HepG2 (cell line): Measurements from ENCODE around the gene SOX5. TPM values are rescaled to one million over a fixed set of nuclear protein-coding genes. Genes with fewer than 3 reads are reported as not detected.

Experiments used
- ATAC-seq: fragments of 200-7000 bp; cut with Tn5 transposase; 3 replicates; pipeline ENCODE4 v1.9.1; 2020; ENCODE audit warnings: mild to moderate bottlenecking, moderate library complexity
- BruUV-seq: library from RNA; stranded (reverse); fragments of 400-500 nt; replicated peaks from 2 replicates; lab custom pipeline; 2021; lab: Mats Ljungman, UMichigan
- CTCF ChIA-PET: fragments of 300-600 bp; formaldehyde crosslinking; extraction: SDS; loops from one replicate; lab custom pipeline; 2021; ENCODE audit warnings: low total read pairs, inconsistent platforms, low intra/inter-chr PET ratio; lab: Yijun Ruan, JAX
- POLR2A ChIA-PET: fragments of 350-600 bp; sonication (Branson Sonifier 250); formaldehyde crosslinking; loops from one replicate; lab custom pipeline; 2020; ENCODE audit warnings: antibody characterized with exemption, inconsistent platforms; lab: Yijun Ruan, JAX
- DNase-seq: peaks from one replicate; pipeline ENCODE4 v3.0.0-alpha.2; 2015; ENCODE audit warnings: low spot score
- FAIRE-seq: peaks from 3 replicates; lab custom pipeline; 2011; peaks lifted over from hg19 to GRCh38; lab: Jason Lieb, UNC
- H2AFZ ChIP-seq: one replicate; pipeline ENCODE4 v1.6.1; 2011; ENCODE audit warnings: low read length, inconsistent platforms
- H3K27ac ChIP-seq: fragments of 300-600 bp; 3 replicates; pipeline ENCODE4 v1.8.0; 2011; ENCODE audit warnings: mixed run types, mild to moderate bottlenecking, mixed read lengths, low read length, inconsistent platforms; ENCODE audit not compliant: insufficient read depth; ENCODE audit errors: extremely low read length
- H3K27me3 ChIP-seq, 2 experiments: fragments of 200-600 bp in 1 of 2; 2 replicates in 1 of 2; 3 replicates in 1 of 2; pipeline versions ENCODE4 v1.6.0 to v1.8.0; 2011; ENCODE audit warnings: low read length in 2 of 2, mild to moderate bottlenecking in 2 of 2, moderate library complexity in 2 of 2, inconsistent platforms in 1 of 2; ENCODE audit not compliant: insufficient read depth in 2 of 2, control insufficient read depth in 1 of 2
- H3K36me3 ChIP-seq, 2 experiments: fragments of 200-600 bp in 1 of 2; replicated peaks in 1 of 2; 2 replicates in 1 of 2; 3 replicates in 1 of 2; pipeline versions ENCODE4 v1.5.1 to v1.8.0; 2011; ENCODE audit warnings: low read length in 2 of 2, inconsistent platforms in 1 of 2; ENCODE audit not compliant: insufficient read depth in 2 of 2, control insufficient read depth in 1 of 2
- H3K4me1 ChIP-seq: 2 replicates; pipeline ENCODE4 v1.5.1; 2012; ENCODE audit warnings: low read length, inconsistent platforms; ENCODE audit not compliant: insufficient read depth
- H3K4me2 ChIP-seq: 2 replicates; pipeline ENCODE4 v1.6.0; 2011; ENCODE audit warnings: low read depth, low read length, inconsistent platforms
- H3K4me3 ChIP-seq, 3 experiments: fragments of 200-600 bp in 1 of 3; sonication (generic), shearing (Covaris generic) in 1 of 3; replicated peaks in 1 of 3; 2 replicates each; pipeline ENCODE4 v1.5.1; 2011 to 2016; ENCODE audit warnings: low read length in 3 of 3, inconsistent platforms in 2 of 3, low read depth in 2 of 3, mild to moderate bottlenecking in 2 of 3, control low read depth in 1 of 3, mixed read lengths in 1 of 3; ENCODE audit not compliant: insufficient read depth in 1 of 3
- H3K79me2 ChIP-seq: one replicate; pipeline ENCODE4 v1.6.1; 2011; ENCODE audit warnings: low read length, inconsistent platforms; ENCODE audit not compliant: insufficient read depth
- H3K9ac ChIP-seq: 2 replicates; pipeline ENCODE4 v1.6.0; 2011; ENCODE audit warnings: mild to moderate bottlenecking, low read depth, low read length, inconsistent platforms; ENCODE audit not compliant: insufficient read depth
- H3K9me3 ChIP-seq: 2 replicates; pipeline ENCODE4 v1.5.1; 2012; ENCODE audit warnings: mild to moderate bottlenecking, low read length
- H4K20me1 ChIP-seq: 2 replicates; pipeline ENCODE4 v1.6.0; 2011; ENCODE audit warnings: inconsistent platforms, mild to moderate bottlenecking, low read length, moderate library complexity; ENCODE audit not compliant: insufficient read depth
- ARHGAP35 ChIP-seq: sonication (generic); formaldehyde crosslinking; IDR thresholded peaks from 2 replicates; pipeline ENCODE4 v1.9.0; 2022; ENCODE audit warnings: mild to moderate bottlenecking, inconsistent platforms, moderate library complexity, missing genetic modification reagents, borderline replicate concordance
- ARNTL ChIP-seq: sonication (generic); formaldehyde crosslinking; IDR thresholded peaks from 2 replicates; pipeline ENCODE4 v1.4.0; 2020; ENCODE audit warnings: mild to moderate bottlenecking, missing genetic modification reagents
- CBX5 ChIP-seq: sonication (generic); formaldehyde crosslinking; IDR thresholded peaks from 2 replicates; pipeline ENCODE4 v1.4.0; 2020; ENCODE audit warnings: missing genetic modification reagents, borderline replicate concordance
- CEBPG ChIP-seq: IDR thresholded peaks from 2 replicates; pipeline ENCODE4 v1.6.1; 2016
- CREB1 ChIP-seq, 2 experiments: fragments of 450-650 bp in 1 of 2; IDR thresholded peaks; 2 replicates each; pipeline ENCODE4 v1.6.1; 2016 to 2017; ENCODE audit warnings: control low read depth in 1 of 2, mild to moderate bottlenecking in 1 of 2, missing compliant biosample characterization in 1 of 2, missing genetic modification characterization in 1 of 2
- DNMT3B ChIP-seq: conservative IDR thresholded peaks from 2 replicates; pipeline ENCODE4 v1.6.1; 2016; ENCODE audit warnings: missing biosample characterization, control low read depth
- HDAC2 ChIP-seq: sonication (generic); formaldehyde crosslinking; IDR thresholded peaks from 2 replicates; pipeline ENCODE4 v1.4.0; 2020; ENCODE audit warnings: missing genetic modification reagents
- HMG20B ChIP-seq: conservative IDR thresholded peaks from 2 replicates; pipeline ENCODE4 v1.6.1; 2016; ENCODE audit warnings: missing genetic modification reagents, missing compliant biosample characterization
- HOXA5 ChIP-seq: sonication (generic); formaldehyde crosslinking; IDR thresholded peaks from 2 replicates; pipeline ENCODE4 v1.4.0; 2020; ENCODE audit warnings: missing genetic modification reagents
- KAT7 ChIP-seq: IDR thresholded peaks from 2 replicates; pipeline ENCODE4 v1.6.1; 2018; ENCODE audit warnings: borderline replicate concordance, missing compliant biosample characterization
- NCOR1 ChIP-seq: fragments of 200-600 bp; sonication (generic); IDR thresholded peaks from 2 replicates; pipeline ENCODE4 v1.7.0; 2017; ENCODE audit warnings: antibody characterized with exemption, low read length, borderline replicate concordance
- NFIC ChIP-seq: IDR thresholded peaks from 2 replicates; pipeline ENCODE4 v1.6.1; 2012; ENCODE audit warnings: mild to moderate bottlenecking, low read length, inconsistent platforms
- NR2F2 ChIP-seq: IDR thresholded peaks from 2 replicates; pipeline ENCODE4 v1.6.1; 2012; ENCODE audit warnings: low read depth, inconsistent platforms, borderline replicate concordance
- NR2F6 ChIP-seq, 2 experiments: IDR thresholded peaks; 2 replicates each; pipeline ENCODE4 v1.6.1; 2016; ENCODE audit warnings: antibody characterized with exemption in 1 of 2, mild to moderate bottlenecking in 1 of 2
- PLRG1 ChIP-seq: fragments of 450-650 bp; conservative IDR thresholded peaks from 2 replicates; pipeline ENCODE4 v1.6.1; 2016
- RBFOX2 ChIP-seq: fragments of 200-400 bp; formaldehyde crosslinking; IDR thresholded peaks from 2 replicates; pipeline ENCODE4 v1.6.1; 2017; ENCODE audit warnings: low read depth, mild to moderate bottlenecking, low read length
- SIX1 ChIP-seq: sonication (generic); formaldehyde crosslinking; IDR thresholded peaks from 2 replicates; pipeline ENCODE4 v1.4.0; 2020; ENCODE audit warnings: missing genetic modification reagents, borderline replicate concordance
- SOX6 ChIP-seq, 2 experiments: fragments of 450-650 bp in 1 of 2; sonication (generic) in 1 of 2; formaldehyde crosslinking in 1 of 2; IDR thresholded peaks; 2 replicates each; pipeline versions ENCODE4 v1.4.0 to v1.6.1; 2017 to 2020; ENCODE audit warnings: antibody characterized with exemption in 1 of 2, mild to moderate bottlenecking in 1 of 2, missing genetic modification reagents in 1 of 2
- THAP11 ChIP-seq: IDR thresholded peaks from 2 replicates; pipeline ENCODE4 v1.6.1; 2016; ENCODE audit warnings: missing biosample characterization, missing genetic modification reagents
- ZNF253 ChIP-seq: sonication (generic); formaldehyde crosslinking; IDR thresholded peaks from 2 replicates; pipeline ENCODE4 v1.8.0; 2022; ENCODE audit warnings: mild to moderate bottlenecking, missing genetic modification reagents, borderline replicate concordance
- WGBS: methylation state at CpG from one replicate; pipeline ENCODE4 v1.1.6; 2017; ENCODE audit warnings: low lambda C conversion rate; 5-methylcytosine and 5-hydroxymethylcytosine counted together
- in situ Hi-C: cut with HindIII; loops from 2 replicates; pipeline ENCODE4 v1.10.0; 2017; ENCODE audit warnings: low pct_unique_long_range_greater_than_20kb; ENCODE audit not compliant: extremely low pct_ligation_motif_present
- intact Hi-C: fragments of 100-400 bp; cut with micrococcal nuclease; formaldehyde crosslinking; loops from one replicate; pipeline ENCODE4 v1.10.0; 2022; ENCODE audit not compliant: unreplicated experiment
- polyA plus RNA-seq, 8 experiments: library from polyadenylated mRNA; depleted of rRNA in 3 of 8; stranded (reverse) in 7 of 8; unstranded in 1 of 8; fragments of >200 nt; fragmentation: Illumina TruSeq in 4 of 8; extraction: Trizol in 4 of 8; gene quantifications; 2 replicates each; pipeline versions ENCODE4 v1.2.1 to v1.2.3, GENCODE V29; 2011 to 2016; ENCODE audit warnings: low read depth in 4 of 8, missing spikeins in 1 of 8, mixed read lengths in 1 of 8; ENCODE audit not compliant: insufficient read depth in 1 of 8
- total RNA-seq, 5 experiments: library from RNA; depleted of rRNA; stranded (reverse); fragments of >200 nt; fragmentation: Illumina TruSeq; extraction: Trizol; gene quantifications; 2 replicates each; pipeline ENCODE4 v1.2.3, GENCODE V29; 2016; ENCODE audit warnings: low read depth in 1 of 5

Gene SOX5
- total and polyA plus RNA-seq, 2 of the 13 experiments (the other 11 are each of a cell fraction or from before 2014, with no cell fraction given), result 18.5 to 76.4 TPM

- in situ Hi-C loops, result loop anchor here (10.0 kb wide), 2 partner anchors 132 to 812 kb away; no protein-coding TSS in a partner anchor
- no peaks in the 10 kb centered on the region for H4K20me1 ChIP-seq
- H2AFZ ChIP-seq, result no peak overlapping the region
- no peaks in the 10 kb centered on the region for H3K27me3 ChIP-seq
- peak overlapping the region in 2 of 3 experiments; percentile 49 to 53; a peak in 5 of 6 replicates for H3K4me3 ChIP-seq
- H3K36me3 ChIP-seq, result no peaks in the 10 kb centered on the region; a peak in 1 of 5 replicates
- TF ChIP-seq KAT7, result peak; percentile 42; the same call in 1 of the 2 replicates
- TF ChIP-seq ZNF253 (CRISPR knock-in tag), result no peak
- peak; percentile 15; the same call in 1 of the 2 replicates for TF ChIP-seq RBFOX2
- TF ChIP-seq, all 625 proteins: peak for 2
- no peak for FAIRE-seq
- BruUV-seq, result no TSS peak
- no peak for DNase-seq
- Histone ChIP-seq H3K79me2 (peaks cover 100% of the 10 kb centered on the region), H3K4me1 (peaks cover 80% of the 10 kb centered on the region), H3K9ac (peak overlapping the region; percentile 61), H3K27ac (peak overlapping the region; percentile 68), H3K9me3 (no peaks in the 10 kb centered on the region), H3K4me2 (peak overlapping the region; percentile 95)
- WGBS, result 18% methylated on average over 4 of the region's 4 CpGs
- peak; percentile 14; the same call in 2 of the 3 replicates for ATAC-seq
- CTCF ChIA-PET, result no interaction called here
- POLR2A ChIA-PET, result interaction anchor here (1.2 kb wide), 1 partner anchor 103 kb away, joined by 4 read pairs; no protein-coding TSS in a partner anchor
- intact Hi-C loops, result loop anchor here (10.0 kb wide), 1 partner anchor 812 kb away; no protein-coding TSS in a partner anchor
Measured at GRCh38 chr12:23942841-23943240, 6.6 kb downstream of the SOX5 start.

GRCh38 chr12:23941780-23942179, 7.7 kb downstream of the SOX5 start:
- no peaks in the 10 kb centered on the region; a peak in 1 of 5 replicates for H3K36me3 ChIP-seq
- ChIA-PET POLR2A (interaction anchor here (0.6 to 2.0 kb wide), 3 partner anchors 8 to 104 kb away, joined by 3 to 7 read pairs (median 4); no protein-coding TSS in a partner anchor), CTCF (no interaction called here)
- no peaks in the 10 kb centered on the region for H3K9me3 ChIP-seq
- intact Hi-C loops (loop anchor here (10.0 kb wide), 1 partner anchor 813 kb away; no protein-coding TSS in a partner anchor), in situ Hi-C loops (loop anchor here (10.0 kb wide), 2 partner anchors 133 to 813 kb away; no protein-coding TSS in a partner anchor)
- peak overlapping the region; percentile 10 to 53 (median 49); a peak in 3 of 6 replicates for H3K4me3 ChIP-seq
- no peak overlapping the region for H2AFZ ChIP-seq
- no TSS peak for BruUV-seq
- FAIRE-seq (peak; percentile 28), ATAC-seq (peak; percentile 59), DNase-seq (peak; percentile 85)
- H3K27me3 ChIP-seq, result no peaks in the 10 kb centered on the region
- peaks cover 100% of the 10 kb centered on the region for H3K79me2 ChIP-seq
- peak overlapping the region; percentile 95 for H3K4me2 ChIP-seq
- H3K27ac ChIP-seq, result peak overlapping the region; percentile 68
- no peaks in the 10 kb centered on the region for H4K20me1 ChIP-seq
- 2% methylated on average over 1 of the region's 1 CpG for WGBS
- H3K4me1 ChIP-seq, result peaks cover 86% of the 10 kb centered on the region
- H3K9ac ChIP-seq, result peak overlapping the region; percentile 61; the same call in 1 of the 2 replicates
- no peak for TF ChIP-seq ARNTL (CRISPR knock-in tag)
- TF ChIP-seq NFIC, result peak; percentile 87
- no peak for TF ChIP-seq ARHGAP35
- TF ChIP-seq SIX1, result peak; percentile 57; the same call in 1 of the 2 replicates
- no peak for TF ChIP-seq PLRG1
- TF ChIP-seq CEBPG (CRISPR knock-in tag), result peak; percentile 90
- TF ChIP-seq CBX5 (CRISPR knock-in tag), result no peak
- TF ChIP-seq HDAC2 (CRISPR knock-in tag), result peak; percentile 66
- TF ChIP-seq HOXA5 (CRISPR knock-in tag), result no peak
- TF ChIP-seq NR2F2, result 0 out of 2 replicates have a peak, but pooled peaks have one; percentile 48
- TF ChIP-seq NR2F6 (IDR thresholded peaks at IDR 0.05), result peak; percentile 30; the same call in 1 of the 2 replicates
- 0 out of 2 replicates have a peak, but pooled peaks have one; percentile 27 for TF ChIP-seq NR2F6 (CRISPR knock-in tag; IDR thresholded peaks at IDR 0.05)
- TF ChIP-seq NCOR1, result peak; percentile 93
- TF ChIP-seq DNMT3B (CRISPR knock-in tag), result no peak
- no peak for TF ChIP-seq SOX6 (IDR thresholded peaks at IDR 0.05)
- peak; percentile 91 for TF ChIP-seq SOX6 (CRISPR knock-in tag; IDR thresholded peaks at IDR 0.05)
- no peak for TF ChIP-seq CREB1 (IDR thresholded peaks at IDR 0.05)
- peak; percentile 60 for TF ChIP-seq CREB1 (CRISPR knock-in tag; IDR thresholded peaks at IDR 0.05)
- TF ChIP-seq HMG20B (CRISPR knock-in tag), result no peak
- 0 out of 2 replicates have a peak, but pooled peaks have one; percentile 31 for TF ChIP-seq THAP11 (CRISPR knock-in tag)
